Esophagus squamous epithelium (tissue), 4 donors: Measurements from ENCODE around the gene MFSD6L.

Source experiments
- POLR2A ChIP-seq, 4 donors: fragments of 450-650 bp; IDR thresholded peaks; one replicate each; pipeline ENCODE4 v1.6.1; 2017; ENCODE audit warnings: antibody characterized with exemption in 4 of 4, mild to moderate bottlenecking in 4 of 4, moderate library complexity in 3 of 4
- TF ChIP-seq, protein P1 (sequence below), 6 experiments: fragments of 450-650 bp in 4 of 6; fragments of 200-600 bp in 2 of 6; sonication (generic) in 2 of 6; IDR thresholded peaks; one replicate each; pipeline ENCODE4 v1.5.1; 2016 to 2019; ENCODE audit warnings: antibody characterized with exemption in 6 of 6, mild to moderate bottlenecking in 4 of 6, moderate library complexity in 4 of 6

DNA sequence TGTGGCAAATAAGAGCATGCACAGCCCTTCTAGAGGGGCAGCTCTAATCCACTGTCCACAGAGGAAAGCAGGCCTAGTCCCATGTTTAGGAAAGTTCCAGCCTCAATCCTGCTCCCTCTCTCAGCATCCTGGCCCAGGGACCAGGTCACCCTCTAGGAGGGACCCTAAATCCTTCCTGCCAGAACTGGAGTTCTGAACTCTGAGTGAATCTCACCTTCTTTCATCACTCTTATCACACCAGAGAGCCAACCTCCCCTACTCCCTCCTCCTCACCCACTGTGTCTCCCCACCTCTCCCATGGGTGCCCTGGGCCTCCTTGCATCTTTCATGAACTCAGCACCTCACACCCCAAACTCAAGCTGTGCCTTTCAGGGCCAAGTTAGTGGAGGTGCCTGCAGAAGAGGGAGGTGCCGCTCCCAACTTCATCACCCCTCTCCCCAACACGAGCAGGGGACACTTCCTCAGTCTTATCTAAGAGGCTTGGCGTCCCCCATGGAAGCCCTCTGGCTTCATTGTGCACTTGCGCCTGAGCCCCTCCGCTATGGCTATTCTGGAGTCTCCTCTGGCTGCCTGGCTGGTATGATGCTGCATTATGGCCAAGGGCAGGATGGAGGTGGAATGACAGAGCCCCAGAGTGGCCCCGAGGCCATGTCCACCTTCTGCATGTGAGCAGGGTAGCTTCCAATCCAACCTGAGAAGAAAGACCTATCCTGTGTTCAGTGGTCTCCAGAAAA lies 36.6 kb upstream of the MFSD6L start:
- TF ChIP-seq, protein P1, sequence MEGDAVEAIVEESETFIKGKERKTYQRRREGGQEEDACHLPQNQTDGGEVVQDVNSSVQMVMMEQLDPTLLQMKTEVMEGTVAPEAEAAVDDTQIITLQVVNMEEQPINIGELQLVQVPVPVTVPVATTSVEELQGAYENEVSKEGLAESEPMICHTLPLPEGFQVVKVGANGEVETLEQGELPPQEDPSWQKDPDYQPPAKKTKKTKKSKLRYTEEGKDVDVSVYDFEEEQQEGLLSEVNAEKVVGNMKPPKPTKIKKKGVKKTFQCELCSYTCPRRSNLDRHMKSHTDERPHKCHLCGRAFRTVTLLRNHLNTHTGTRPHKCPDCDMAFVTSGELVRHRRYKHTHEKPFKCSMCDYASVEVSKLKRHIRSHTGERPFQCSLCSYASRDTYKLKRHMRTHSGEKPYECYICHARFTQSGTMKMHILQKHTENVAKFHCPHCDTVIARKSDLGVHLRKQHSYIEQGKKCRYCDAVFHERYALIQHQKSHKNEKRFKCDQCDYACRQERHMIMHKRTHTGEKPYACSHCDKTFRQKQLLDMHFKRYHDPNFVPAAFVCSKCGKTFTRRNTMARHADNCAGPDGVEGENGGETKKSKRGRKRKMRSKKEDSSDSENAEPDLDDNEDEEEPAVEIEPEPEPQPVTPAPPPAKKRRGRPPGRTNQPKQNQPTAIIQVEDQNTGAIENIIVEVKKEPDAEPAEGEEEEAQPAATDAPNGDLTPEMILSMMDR (IDR thresholded peaks at IDR 0.05) = no peak
- no peak for TF ChIP-seq POLR2A (IDR thresholded peaks at IDR 0.05)
